DMS114 treated with DMSO at 0.1 percent for 48 hours (cell line): Measurements from ENCODE around the gene KCNA2.

Experiments used
- DNase-seq: peaks from one replicate; lab custom pipeline; 2025; ENCODE audit not compliant: unreplicated experiment; lab: John Stamatoyannopoulos, UW

The KCNA2 gene

GRCh38 chr1:110604586-110605148, 1.5 kb downstream of the KCNA2 start:
- no peak for DNase-seq

- no peak for DNase-seq
These were observed 3.1 kb downstream of the KCNA2 start for GRCh38 chr1:110603058-110603457.

GRCh38 chr1:110602466-110602865, 3.7 kb downstream of the KCNA2 start:
- no peak for DNase-seq

- no peak for DNase-seq
These were observed 4.8 kb downstream of the KCNA2 start for GRCh38 chr1:110601332-110601731.

GRCh38 chr1:110600716-110601115, 5.4 kb downstream of the KCNA2 start:
- no peak for DNase-seq

GRCh38 chr1:110597966-110598365, 8.2 kb downstream of the KCNA2 start:
- no peak for DNase-seq

GRCh38 chr1:110596312-110596711, 9.8 kb downstream of the KCNA2 start:
- no peak for DNase-seq

GRCh38 chr1:110595353-110595710, 10.8 kb downstream of the KCNA2 start:
- no peak for DNase-seq

GRCh38 chr1:110594456-110595352, 11.5 kb downstream of the KCNA2 start:
- DNase-seq: no peak

GRCh38 chr1:110593902-110594301, 12.3 kb downstream of the KCNA2 start:
- DNase-seq: no peak

- DNase-seq: no peak
These were observed 14.2 kb downstream of the KCNA2 start for GRCh38 chr1:110591956-110592355.

GRCh38 chr1:110588991-110589390, 17.2 kb downstream of the KCNA2 start:
- DNase-seq: no peak

- no peak for DNase-seq
These were observed 17.7 kb downstream of the KCNA2 start for GRCh38 chr1:110588486-110588885.

- no peak for DNase-seq
These were observed 18.3 kb downstream of the KCNA2 start for GRCh38 chr1:110587906-110588305.

- no peak for DNase-seq
These were observed 20.7 kb downstream of the KCNA2 start for GRCh38 chr1:110585481-110585880.

- DNase-seq: no peak
These were observed 22.1 kb downstream of the KCNA2 start for GRCh38 chr1:110584045-110584444.

GRCh38 chr1:110583505-110583904, 22.7 kb downstream of the KCNA2 start:
- no peak for DNase-seq

- no peak for DNase-seq
These were observed 23.8 kb downstream of the KCNA2 start for GRCh38 chr1:110582378-110582777.

GRCh38 chr1:110581682-110582145, 24.4 kb downstream of the KCNA2 start:
- no peak for DNase-seq

- no peak for DNase-seq
These were observed 25.9 kb downstream of the KCNA2 start for GRCh38 chr1:110580244-110580643.

GRCh38 chr1:110579460-110579859, 26.7 kb downstream of the KCNA2 start:
- DNase-seq: no peak

GRCh38 chr1:110576441-110576840, 29.7 kb downstream of the KCNA2 start:
- DNase-seq: no peak

- no peak for DNase-seq
These were observed 32.8 kb downstream of the KCNA2 start for GRCh38 chr1:110573314-110573713.
